WI38 (cell line): Measurements from ENCODE around the gene LHPP.

Experiments
- H3K4me3 ChIP-seq: 2 replicates; pipeline ENCODE4 v1.5.1; 2011; ENCODE audit warnings: low read depth, mild to moderate bottlenecking, control low read depth, low read length
- TF ChIP-seq, protein P1 (sequence below): IDR thresholded peaks from 2 replicates; pipeline ENCODE4 v1.5.1; 2012; ENCODE audit warnings: low read depth, mild to moderate bottlenecking, control low read depth, low read length

LHPP gene

DNA sequence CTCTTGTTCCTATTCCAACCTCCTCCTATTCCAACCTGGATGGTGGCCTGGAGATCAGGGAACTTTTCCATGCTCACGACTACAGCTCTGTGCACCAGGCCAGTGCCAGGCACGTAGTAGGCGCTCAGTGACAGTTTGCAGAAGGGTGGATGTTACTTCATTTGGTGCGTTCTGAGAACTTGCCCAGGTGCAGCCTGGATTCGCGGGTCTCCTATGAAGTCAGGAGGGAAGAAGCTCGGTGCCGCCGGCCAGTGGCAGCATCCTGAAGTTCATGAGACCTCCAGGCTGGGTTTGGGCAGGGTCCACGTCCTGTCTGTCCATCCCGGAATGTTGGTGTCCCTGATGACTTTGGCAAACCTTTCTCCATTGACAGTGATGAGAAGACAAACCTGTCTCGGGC lies 21.3 kb downstream of the LHPP start:
- no peak overlapping the region for H3K4me3 ChIP-seq
- TF ChIP-seq, protein P1, sequence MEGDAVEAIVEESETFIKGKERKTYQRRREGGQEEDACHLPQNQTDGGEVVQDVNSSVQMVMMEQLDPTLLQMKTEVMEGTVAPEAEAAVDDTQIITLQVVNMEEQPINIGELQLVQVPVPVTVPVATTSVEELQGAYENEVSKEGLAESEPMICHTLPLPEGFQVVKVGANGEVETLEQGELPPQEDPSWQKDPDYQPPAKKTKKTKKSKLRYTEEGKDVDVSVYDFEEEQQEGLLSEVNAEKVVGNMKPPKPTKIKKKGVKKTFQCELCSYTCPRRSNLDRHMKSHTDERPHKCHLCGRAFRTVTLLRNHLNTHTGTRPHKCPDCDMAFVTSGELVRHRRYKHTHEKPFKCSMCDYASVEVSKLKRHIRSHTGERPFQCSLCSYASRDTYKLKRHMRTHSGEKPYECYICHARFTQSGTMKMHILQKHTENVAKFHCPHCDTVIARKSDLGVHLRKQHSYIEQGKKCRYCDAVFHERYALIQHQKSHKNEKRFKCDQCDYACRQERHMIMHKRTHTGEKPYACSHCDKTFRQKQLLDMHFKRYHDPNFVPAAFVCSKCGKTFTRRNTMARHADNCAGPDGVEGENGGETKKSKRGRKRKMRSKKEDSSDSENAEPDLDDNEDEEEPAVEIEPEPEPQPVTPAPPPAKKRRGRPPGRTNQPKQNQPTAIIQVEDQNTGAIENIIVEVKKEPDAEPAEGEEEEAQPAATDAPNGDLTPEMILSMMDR: no peak

- TF ChIP-seq, protein P1: no peak
- H3K4me3 ChIP-seq: no peak overlapping the region
These were observed 22.4 kb downstream of the LHPP start for GRCh38 chr10:124484031-124484430.

- no peak overlapping the region for H3K4me3 ChIP-seq
- TF ChIP-seq, protein P1: no peak
These were observed 23.0 kb downstream of the LHPP start for GRCh38 chr10:124484661-124485060.

DNA sequence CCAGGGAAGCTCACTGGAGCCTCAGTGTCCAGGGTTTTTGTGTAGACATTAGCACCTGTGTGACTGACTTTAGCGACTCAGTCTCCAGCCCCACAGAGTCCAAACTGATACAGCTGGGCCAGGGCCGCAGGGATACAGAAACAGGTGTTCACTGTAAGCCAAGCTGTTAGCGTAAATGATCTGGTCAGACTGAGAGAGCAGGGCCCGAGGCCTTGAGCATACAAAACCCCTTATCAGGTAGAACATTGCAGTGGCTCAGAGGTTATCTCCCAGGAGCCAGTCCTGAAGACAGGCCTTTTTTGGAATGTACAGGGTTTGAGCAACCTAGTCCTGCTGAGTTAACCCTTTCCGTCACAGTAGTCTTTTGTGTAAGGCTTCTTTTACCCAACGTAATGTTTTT lies 25.0 kb downstream of the LHPP start:
- TF ChIP-seq, protein P1: no peak
- no peak overlapping the region for H3K4me3 ChIP-seq

DNA sequence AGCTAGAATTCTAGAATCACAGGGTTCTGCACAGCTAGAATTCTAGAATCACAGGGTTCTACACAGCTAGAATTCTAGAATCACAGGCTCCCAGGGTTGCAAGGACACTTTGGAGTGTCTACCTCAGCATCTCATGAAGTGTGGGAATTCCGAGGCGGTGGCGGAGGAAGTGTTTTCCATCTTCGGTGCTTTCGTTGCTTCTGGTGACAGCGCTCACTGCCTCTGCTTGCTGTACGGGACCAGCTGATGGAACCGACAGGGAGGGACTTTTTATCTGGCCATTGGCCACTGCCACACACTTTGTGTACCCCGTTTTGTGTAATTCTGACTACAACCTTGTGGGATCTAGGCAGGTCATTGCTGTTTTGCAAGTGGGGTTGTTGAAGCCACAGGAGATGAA lies 29.5 kb downstream of the LHPP start:
- TF ChIP-seq, protein P1: no peak
- H3K4me3 ChIP-seq: no peak overlapping the region

DNA sequence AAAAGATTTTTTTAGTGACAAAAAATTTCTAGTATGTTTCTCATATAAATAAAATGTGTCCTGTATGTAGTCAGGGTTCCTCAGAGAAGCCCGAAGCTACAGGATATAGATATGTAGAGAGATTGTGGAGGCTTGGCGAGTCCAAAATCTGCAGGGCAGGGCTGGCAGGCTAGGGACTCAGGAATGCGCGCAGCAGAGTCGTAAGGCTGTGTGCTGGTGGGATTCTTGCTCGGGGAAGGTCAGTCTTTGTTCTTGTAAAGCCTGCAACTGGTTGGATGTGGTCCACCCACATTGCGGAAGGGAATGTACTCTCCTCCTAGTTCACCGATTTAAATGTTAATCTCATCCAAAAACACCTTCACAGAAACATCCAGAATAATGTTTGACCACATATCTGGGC lies 30.6 kb downstream of the LHPP start:
- H3K4me3 ChIP-seq: no peak overlapping the region
- TF ChIP-seq, protein P1: no peak

DNA sequence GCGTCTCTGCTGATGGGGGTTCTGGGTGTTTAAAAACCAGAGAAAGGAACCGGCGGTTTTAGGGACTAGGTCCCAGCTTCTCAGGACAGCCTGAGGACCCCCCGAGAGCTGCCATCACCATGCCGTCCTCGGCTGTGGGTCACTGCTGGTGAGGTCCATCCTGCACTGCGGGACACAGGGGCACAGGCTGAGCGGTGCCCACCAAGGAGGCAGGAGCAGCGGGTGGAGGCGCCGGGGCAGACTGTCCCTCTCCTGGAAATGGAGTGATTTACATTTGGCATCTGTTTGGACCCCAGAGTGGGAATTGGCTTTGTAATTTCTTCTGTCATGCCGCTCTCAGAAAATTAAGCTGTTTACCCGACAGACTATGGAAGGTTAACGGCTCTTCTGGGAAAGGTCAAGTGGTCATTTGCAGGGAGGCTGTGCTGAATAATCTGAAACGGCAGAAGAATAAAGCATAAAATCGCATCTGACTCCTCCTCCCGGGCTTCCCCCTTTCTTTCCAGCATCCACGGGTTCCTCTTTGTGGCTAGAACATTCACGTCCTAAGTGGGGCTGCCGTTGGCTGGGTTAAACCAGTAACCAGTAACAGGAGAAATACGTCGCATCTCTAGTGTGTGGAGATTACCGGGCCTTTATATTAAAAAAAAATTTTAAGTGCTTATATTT lies 31.7 kb downstream of the LHPP start:
- TF ChIP-seq, protein P1: no peak
- no peak overlapping the region for H3K4me3 ChIP-seq
